Midbrain (tissue), 1 donor: ENCODE measurements around the gene SBF2.
"Not testable (repeated sequence)": the region's sequence is repeated elsewhere in the genome, so short reads cannot be mapped to it uniquely, and the experiment has no call there.

ENCODE experiments used
- DNase-seq: peaks from one replicate; lab custom pipeline; 2025; lab: John Stamatoyannopoulos, UW

Gene SBF2

DNA sequence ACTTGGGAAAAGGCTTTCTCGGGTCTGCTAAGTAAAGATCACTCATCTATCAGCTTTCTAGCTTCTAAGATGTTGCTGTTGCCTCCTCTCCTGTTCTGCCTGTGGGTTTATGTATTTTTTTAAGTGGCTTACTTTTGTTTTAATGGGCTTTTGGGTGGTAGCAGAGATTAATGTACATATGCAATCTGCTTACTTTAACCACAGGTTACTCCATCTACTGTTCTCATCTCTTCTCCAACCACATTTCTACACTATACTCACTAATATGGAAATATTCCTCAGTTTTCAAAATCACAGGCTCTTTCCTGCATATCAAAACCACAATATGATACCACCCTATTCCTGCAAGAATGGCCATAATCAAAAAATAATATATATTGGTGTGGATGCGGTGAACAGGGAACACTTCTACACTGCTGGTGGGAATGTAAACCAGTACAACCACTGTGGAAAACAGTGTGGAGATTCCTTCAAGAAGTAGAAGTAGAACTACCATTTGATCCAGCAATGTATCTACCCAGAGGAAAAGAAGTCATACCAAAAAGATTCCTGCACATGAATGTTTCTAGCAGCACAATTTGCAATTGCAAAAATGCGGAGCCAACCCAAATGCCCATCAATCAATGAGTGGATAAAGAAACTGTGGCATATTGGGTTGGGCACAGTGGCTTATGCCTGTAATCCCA, 341.4 kb downstream of the SBF2 start:
- DNase-seq, result no peak

GRCh38 chr11:9951807-9952206, 342.2 kb downstream of the SBF2 start:
- DNase-seq, result no peak

- DNase-seq, result no peak
These were observed 343.6 kb downstream of the SBF2 start for GRCh38 chr11:9950462-9950861.

DNA sequence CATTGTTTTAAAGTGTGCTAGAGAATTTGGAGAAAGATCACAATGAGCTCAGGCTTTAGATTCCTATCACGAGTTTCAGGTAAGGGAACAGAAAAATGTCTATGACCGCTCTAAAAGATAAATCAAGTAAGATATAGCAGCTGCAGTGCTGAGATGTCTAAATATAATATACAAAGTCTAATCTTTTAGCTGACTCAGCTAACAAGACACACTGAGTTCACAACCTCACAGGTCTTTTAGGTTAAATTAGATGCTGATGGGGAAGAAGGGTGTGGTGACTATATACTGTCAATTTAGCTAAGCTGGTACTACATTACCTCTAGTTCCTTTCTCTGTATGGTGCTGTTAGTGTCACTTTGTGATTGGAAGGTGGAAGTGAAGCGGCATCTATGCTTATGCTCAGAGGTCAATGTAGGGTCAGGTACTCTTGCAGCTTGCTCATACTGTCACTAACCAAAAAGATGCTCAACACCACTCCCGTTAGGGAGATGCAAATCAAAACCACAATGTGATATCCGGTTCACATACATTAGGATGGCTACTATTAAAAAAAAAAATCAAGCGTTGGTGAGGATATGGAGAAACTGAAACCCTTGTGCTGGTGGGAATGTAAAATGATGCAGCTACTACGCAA, 346.7 kb downstream of the SBF2 start:
- no peak for DNase-seq

DNA sequence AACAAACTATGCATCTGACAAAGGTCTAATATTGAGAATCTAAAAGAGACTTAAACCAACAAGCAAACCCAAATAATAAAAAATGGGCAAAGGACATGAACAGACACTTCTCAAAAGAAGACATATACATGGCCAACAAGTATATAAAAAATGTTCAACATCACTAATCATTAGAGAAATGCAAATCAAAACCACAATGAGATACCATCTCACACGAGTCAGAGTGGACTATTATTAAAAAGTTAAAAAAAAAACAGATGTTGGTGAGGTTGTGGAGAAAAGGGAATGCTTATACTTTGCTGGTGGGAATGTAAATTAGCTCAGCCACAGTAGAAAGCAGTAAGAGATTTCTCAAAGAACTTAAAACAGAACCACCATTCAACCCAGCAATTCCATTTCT, 348.3 kb downstream of the SBF2 start:
- not testable (repeated sequence) for DNase-seq

DNA sequence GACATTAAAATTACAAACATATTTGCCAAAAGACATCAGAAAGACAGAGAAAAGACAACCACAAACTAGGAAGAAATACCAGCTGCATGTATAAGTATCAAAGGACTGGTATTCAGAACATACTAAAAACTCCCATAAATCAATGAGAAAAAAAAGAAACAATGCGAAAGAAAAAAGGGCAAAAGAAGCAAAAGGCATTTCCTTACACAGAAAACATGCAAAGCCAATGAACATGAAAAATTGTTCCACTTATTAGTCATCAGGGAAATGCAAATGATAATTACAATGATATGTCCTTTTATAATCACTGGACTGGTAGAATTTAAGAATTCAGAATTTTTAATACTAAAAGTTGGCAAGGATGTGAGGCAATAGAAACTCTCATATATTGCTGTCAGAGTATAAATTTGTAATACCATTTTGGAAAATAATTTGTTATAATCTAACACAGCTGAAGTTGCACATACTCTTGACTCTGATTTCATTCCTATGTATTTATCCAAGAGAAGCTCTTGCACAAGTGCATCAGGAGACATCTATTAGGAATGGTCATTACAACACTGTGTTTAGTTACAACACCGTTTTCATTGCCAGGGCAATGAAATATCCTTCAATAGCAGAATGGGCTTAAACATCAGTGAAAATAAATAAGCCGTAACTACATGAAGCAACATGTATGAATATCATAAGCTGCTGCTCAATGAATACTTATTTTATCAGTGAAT, 350.5 kb downstream of the SBF2 start:
- DNase-seq, result no peak

DNA sequence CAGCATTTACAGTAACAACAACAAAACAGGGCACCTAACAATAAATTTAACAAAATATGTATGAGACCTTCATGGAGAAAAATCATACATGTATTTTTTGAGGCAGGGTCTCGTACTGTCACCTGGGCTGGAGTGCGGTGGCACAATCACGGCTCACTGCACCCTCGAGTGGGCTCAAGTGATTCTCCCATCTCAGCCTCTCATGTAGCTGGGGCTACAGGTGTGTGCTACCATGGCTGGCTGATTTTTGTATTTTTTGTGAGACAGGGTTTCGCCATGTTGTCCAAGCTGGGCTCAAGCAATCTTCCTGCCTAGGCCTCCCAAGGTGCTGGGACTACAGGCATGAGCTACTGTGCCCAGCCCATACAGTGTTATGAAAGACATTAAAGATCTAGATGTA, 352.0 kb downstream of the SBF2 start:
- DNase-seq, result no peak

GRCh38 chr11:9939150-9939549, 354.9 kb downstream of the SBF2 start:
- not testable (repeated sequence) for DNase-seq

- DNase-seq, result no peak
These were observed 357.3 kb downstream of the SBF2 start for GRCh38 chr11:9936754-9937153.

DNA sequence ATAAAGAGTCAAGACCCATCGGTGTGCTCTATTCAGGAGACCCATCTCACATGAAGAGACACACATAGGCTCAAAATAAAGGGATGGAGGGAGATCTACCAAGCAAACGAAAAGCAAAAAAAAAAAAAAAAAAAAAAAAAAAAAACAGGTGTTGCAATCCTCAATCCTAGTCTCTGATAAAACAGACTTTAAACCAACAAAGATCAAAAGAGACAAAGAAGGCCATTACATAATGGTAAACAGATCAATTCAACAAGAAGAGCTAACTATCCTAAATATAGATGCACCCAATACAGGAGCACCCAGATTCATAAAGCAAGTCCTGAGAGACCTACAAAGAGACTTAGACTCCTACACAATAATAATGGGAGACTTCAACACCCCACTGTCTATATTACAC, 361.2 kb downstream of the SBF2 start:
- not testable (repeated sequence) for DNase-seq

DNA sequence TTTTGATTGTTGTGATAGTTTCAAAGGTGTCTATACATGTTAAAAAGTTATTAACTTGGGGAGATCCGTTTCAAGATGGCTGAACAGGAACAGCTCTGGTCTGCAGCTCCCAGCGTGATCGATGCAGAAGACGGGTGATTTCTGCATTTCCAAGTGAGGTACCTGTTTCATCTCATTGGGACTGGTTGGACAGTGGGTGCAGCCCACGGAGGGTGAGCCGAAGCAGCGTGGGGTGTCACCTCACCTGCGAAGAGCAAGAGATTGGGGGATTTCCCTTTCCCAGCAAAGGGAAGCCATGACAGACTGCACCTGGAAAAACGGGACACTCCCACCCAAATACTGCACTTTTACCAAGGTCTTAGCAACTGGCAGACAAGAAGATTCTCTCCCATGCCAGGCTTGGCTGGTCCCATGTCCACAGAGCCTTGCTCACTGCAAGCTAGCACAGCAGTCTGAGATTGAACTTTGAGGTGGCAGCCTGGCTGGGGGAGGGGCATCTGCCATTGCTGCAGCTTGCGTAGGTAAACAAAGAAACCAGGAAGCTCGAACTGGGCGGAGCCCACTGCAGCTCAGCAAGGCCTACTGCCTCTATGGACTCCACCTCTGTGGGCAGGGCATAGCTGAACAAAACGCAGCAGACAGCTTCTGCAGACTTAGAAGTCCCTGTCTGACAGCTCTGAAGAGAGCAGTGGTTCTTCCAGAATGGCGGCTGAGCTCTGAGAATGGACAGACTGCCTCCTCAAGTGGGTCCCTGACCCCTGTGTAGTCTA, 363.3 kb downstream of the SBF2 start:
- DNase-seq, result not testable (repeated sequence)

- no peak for DNase-seq
These were observed 366.3 kb downstream of the SBF2 start for GRCh38 chr11:9927670-9928069.

GRCh38 chr11:9923280-9923679, 370.7 kb downstream of the SBF2 start:
- DNase-seq, result no peak

DNA sequence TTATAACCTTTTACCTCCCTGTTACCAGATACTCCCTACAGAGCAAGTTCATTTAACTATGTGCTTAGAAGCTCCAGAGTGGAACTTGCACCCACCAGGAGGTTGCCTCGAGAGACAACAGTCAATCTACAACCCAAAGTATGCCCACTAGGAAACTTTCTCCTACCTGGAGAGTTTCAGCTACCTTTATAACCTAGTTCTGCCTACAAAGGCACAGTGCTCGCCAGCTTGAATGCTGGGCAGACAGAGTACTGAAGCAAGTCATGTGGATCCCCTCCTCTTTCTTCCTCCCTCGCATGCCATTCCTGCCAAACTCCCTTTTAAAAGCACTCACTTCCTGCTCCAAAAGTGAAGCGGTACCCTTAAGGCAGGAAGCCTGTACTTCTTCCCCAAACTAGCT, 371.2 kb downstream of the SBF2 start:
- DNase-seq, result no peak

GRCh38 chr11:9916480-9916879, 377.5 kb downstream of the SBF2 start:
- no peak for DNase-seq

GRCh38 chr11:9914064-9914463, 380.0 kb downstream of the SBF2 start:
- DNase-seq, result no peak

DNA sequence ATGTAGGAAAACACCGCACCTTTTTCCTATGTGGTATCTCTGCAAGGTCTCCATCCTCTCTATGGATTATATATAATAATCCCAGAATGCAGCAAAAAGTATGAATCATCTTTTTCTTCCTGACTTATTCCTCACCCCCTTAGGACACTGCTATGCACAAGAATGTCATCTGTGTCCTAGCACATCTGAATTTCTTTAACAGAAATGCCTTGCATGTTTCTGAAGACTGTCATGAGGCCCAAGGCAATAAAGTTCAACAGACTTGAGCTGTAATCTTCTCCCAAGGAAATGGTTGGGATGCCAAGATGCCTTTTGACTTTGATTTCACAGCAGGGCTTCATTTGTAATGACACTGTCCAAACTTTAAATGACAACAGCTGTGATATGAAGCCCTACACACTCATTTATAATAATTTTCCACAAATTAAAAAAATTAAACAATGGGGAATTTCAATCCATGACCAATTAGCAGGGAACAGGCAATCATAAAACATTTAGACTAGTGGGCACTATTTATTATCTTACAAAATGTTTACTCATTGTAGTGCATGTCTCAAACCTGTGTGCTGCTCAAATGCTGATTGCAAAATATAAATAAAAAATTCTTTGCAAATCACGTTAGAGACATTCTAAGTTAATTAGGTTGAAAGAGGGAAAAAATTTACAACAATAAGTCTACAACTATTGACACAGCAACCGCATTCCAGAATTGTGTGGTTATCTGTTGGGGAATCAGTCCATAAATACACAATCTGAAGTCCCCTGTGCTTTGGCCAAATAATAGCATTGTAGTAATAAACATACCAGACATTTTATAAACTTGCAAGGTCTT, 387.8 kb downstream of the SBF2 start:
- DNase-seq, result no peak

GRCh38 chr11:9905501-9905951, 388.5 kb downstream of the SBF2 start:
- no peak for DNase-seq

GRCh38 chr11:9903579-9903978, 390.4 kb downstream of the SBF2 start:
- no peak for DNase-seq

- DNase-seq, result no peak
These were observed 392.1 kb downstream of the SBF2 start for GRCh38 chr11:9901943-9902342.

DNA sequence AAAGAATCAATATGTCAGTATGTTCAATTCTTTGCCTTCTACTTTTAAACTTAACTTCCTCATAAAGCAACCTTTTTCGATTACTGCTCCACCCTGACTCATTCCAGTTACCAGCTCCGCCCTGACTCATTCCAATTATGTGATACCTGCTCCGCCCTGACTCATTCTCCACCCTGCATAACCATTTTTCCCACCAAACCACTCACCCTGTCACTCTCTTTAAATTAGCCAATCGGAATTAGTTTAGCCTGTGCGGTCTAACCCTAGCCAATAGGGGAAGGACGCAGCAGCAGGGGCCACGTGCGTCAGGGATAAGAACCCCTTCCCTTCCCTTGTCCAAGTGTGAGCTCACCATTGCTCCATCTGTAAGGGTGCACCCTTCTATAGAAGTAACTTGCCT, 393.8 kb downstream of the SBF2 start:
- DNase-seq, result not testable (repeated sequence)
